Stimulated activated CD8-positive, alpha-beta memory T cell treated with anti-CD3 and anti-CD28 coated beads, Interleukin-12 subunit alpha, Interleukin-12 subunit beta, amount 100 ng/mL, for 24 hours (primary cell): Measurements from ENCODE around the gene ADAMTSL5.
"Not testable (repeated sequence)": the region's sequence is repeated elsewhere in the genome, so short reads cannot be mapped to it uniquely, and the experiment has no call there.

Experiments used
- DNase-seq: peaks from one replicate; pipeline ENCODE4 v3.0.0-alpha.2; 2020; ENCODE audit errors: extremely low read depth

The ADAMTSL5 gene

GRCh38 chr19:1530856-1531255, 18.0 kb upstream of the ADAMTSL5 start:
- DNase-seq = not testable (repeated sequence)

- no peak for DNase-seq
Measured at GRCh38 chr19:1529430-1529816, 16.6 kb upstream of the ADAMTSL5 start.

GRCh38 chr19:1528596-1529429, 16.0 kb upstream of the ADAMTSL5 start:
- DNase-seq = no peak

DNA sequence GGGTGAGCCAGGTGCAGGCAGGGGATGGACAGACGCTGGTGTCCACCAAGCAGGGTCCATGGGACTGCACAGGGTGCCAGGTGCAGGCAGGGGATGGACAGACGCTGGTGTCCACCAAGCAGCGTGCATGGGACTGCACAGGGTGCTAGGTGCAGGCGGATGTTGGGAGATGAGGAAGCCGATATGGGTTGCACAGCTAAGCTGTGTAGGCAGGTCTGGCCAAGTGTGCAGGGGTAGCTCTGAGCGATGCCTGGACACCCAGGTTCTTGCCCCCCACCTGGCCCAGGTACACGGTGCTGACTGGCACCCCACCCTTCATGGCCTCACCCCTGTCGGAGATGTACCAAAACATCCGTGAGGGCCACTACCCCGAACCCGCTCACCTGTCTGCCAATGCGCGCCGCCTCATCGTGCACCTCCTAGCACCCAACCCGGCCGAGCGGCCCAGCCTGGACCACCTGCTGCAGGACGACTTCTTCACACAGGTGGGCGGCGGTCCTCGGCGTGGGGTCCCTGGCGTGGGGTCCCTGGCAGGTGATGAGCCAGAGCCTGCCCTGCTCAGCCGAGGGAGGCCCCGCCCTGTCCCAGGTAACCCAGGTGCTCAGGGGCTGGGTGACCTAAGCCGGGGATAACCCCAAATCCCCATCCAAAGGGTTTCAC, 15.0 kb upstream of the ADAMTSL5 start:
- DNase-seq = no peak

DNA sequence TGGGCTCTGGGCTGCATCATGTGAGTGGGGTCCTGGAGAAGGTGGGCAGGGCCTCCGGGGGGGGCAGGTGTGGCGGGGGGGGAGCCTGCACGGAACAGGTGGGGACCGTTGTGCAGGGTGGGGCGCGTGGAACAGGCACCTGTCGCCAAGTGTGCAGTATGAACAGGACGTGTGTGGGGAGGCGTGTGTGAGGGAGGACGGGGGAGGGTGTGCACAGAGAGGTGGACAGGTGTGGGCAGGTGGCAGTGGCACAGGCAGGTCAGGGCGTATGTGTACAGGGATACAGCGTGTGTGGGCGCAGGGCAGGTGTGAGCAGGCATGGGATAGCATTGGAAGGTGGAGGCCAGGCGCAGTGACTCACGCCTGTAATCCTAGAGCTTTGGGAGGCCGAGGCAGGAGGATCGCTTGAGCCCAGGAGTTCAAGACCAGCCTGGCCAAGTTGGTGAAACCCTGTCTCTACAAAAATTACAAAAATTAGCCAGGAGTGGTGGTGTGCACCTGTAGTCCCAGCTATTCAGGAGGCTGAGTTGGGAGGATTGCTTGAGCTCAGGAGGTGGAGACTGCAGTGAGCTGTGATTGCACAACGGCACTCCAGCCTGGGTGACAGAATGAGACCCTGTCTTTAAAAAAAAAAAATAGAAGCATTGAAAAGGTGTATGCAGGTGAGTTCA, 14.3 kb upstream of the ADAMTSL5 start:
- DNase-seq = no peak

GRCh38 chr19:1526066-1526778, 13.4 kb upstream of the ADAMTSL5 start:
- no peak for DNase-seq

DNA sequence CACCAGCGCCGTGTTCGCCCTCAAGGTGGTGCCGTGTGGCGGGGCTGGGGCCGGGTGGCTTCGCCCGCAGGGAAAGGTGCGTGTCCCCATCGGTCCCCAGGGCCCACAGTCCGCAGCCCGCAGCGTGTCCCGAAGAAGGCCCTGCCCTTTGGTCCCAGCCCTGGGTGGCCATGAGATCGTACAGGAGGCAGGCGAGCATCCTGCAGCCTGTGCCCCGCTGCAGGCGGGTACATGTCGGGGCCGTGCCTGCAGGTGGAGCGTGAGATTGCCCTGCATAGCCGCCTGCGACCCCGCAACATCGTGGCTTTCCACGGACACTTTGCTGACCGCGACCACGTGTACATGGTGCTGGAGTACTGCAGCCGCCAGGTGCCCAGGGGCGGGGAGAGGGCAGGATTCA, 12.5 kb upstream of the ADAMTSL5 start:
- DNase-seq = no peak

DNA sequence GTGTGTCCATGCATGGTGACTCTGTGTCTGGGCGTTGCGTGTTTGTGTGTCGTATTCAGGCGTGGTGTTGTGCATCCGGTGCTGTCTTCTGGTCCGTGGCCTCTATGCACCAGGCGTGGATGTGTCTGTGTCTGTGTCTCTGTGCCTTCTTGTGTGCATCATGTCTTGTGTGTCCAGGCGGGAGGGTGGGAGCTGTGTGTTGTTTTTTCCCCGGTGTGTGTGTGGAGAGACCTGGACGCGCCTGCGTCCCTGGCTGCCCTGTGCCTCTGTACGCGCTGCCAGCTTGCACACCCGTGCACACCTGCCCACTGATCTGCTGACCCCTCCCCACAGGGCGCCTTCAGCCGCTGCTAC, 12.1 kb upstream of the ADAMTSL5 start:
- DNase-seq = no peak

DNA sequence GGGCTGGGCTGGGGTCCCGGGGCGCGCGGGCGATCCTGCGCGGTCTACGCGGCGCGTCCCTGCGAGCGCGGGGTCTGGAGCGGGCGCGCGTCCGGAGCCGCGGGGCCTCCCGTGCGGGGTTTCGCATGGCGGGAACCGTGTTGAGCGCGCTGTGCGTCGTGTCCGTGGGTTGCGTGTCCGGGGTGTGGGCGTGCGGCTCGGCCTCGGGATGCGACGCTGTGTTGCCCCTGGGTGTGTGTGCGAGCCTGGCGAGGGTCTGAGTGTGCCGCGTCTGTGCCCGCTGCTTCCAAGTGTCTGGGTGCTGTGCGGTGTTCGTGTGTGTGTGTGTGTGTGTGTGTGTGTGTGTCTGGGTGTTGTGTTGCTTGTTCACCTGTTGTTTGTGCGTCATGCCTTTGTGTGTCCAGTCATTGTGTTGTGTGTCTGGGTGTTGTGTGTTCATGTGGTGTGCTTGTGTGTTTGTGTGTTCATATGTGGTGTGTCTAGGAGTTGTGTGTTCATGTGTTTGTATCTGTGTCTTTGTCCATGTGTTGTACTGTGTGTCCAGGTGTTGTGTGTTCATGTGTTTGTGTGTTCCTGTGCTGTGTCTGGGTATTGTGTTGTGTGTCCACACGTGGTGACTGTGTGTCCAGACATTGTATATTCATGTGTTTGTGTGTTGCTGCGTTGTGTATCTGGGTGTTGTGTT, 11.6 kb upstream of the ADAMTSL5 start:
- DNase-seq = no peak

DNA sequence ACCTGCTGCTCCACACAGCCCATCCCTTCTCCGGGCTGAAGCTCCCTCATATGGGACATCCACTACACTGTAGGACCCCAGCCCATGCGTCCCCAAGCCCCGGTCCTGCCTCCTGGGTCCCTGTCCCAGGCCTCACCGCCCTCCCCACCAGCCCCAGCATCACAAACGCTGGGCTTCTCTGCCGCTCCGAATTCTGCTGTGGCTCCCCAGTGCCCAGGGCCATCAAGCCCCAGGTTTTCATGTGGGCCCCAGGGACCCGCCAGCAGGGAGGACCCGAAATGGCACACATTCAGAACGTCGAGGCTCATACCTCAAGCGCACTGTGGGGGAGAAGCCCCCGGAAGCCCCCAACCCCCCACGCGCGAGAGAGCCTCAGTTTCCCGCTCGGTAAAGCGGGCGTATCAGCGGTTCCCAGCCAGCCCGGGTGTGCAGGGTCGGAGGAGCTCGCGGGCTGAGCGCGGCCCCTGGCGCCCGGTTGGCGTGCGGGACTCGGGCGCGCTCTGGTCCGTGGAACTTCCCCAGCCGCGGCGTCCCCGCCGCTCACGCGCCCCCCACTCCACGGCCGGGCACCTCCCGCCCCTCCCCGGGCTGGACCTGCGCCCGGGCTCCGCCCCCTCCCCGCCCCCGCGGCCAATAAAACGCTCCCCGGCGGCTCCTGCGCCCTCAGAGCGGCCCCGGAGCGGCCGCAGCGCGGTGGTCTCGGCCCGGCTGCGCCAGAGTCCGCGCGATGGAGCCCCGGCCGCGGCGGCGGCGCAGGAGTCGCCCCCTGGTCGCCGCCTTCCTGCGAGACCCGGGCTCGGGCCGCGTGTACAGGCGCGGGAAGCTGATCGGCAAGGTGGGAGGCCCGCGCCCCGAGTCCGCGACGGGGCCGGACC, 10.8 kb upstream of the ADAMTSL5 start, which contains the start of gene PLK5:
Gene PLK5 (plus strand): TSS at position 666 of the 875 bp plus-strand sequence. CDS start 2,920 bp downstream, outside the sequence.
- no peak for DNase-seq

DNA sequence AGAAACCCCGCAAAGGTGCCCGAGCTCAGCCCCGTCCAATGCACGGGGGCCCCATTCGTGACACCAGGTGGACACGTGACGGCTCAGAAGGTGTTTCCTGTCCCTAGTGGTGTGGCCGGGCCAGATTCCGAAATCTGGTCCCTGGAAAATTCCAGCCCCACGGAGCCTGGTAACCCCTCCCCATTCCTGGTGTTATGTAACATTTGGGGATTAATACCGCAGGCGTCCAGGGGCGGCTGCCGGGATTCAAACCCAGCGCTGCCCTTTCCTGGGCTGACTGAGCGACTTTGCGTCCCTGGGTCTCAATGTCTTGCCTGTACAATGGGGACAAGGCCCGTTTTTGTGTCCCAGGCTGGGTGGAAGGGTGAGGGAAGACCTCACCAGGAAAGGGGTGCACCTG, 10.0 kb upstream of the ADAMTSL5 start:
- DNase-seq = no peak

DNA sequence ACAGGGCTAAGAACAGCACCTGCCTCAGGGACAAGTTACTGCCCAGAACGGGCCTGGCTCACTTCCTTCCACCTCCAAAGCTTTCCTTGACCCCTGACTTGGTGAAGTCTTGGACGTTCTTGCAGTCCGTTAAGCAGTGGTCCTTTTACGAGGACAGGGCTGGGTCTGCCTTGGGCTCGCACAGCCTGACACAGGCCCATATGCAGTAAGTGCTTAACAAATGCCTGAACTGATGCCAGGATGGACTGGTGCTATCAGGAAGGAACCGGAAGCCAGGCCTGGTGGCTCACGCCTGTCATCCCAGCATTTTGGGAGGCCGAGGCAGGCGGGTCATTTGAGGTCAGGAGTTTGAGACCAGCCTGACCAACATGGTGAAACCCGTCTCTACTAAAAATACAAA, 9.2 kb upstream of the ADAMTSL5 start:
- DNase-seq = no peak

DNA sequence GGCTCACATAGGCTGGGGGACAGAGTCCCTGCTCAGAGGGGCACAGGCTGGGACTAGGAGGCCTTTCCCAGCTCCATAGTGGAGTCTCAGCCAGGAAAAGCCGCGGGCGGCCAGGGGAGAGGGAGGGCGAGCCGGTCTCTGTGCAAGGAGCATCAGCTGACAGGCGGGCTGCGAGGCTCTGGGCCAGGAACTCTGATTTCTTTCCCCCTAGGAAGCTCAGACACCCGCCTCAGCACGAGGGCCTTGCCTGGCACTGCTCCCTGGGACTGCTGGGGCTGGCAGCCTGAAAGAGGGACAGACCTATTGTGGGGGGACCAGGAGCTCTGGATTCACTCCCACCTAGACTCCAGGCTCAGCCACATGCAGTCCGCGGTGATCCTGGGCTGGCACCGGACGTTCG, 8.8 kb upstream of the ADAMTSL5 start:
- no peak for DNase-seq

GRCh38 chr19:1520203-1520780, 7.5 kb upstream of the ADAMTSL5 start:
- DNase-seq = no peak

GRCh38 chr19:1519802-1520201, 7.0 kb upstream of the ADAMTSL5 start:
- DNase-seq = not testable (repeated sequence)

GRCh38 chr19:1518471-1518870, 5.7 kb upstream of the ADAMTSL5 start:
- no peak for DNase-seq

GRCh38 chr19:1516395-1516753, 3.6 kb upstream of the ADAMTSL5 start:
- DNase-seq = no peak

- DNase-seq = no peak
Measured at GRCh38 chr19:1514986-1515721, 2.3 kb upstream of the ADAMTSL5 start.

GRCh38 chr19:1514295-1514661, 1.5 kb upstream of the ADAMTSL5 start:
- no peak for DNase-seq
